HL-60/S4 treated with retinoic acid at 250 ng/mL for 4 days and 3 days (cell line): Measurements from ENCODE around the gene SLC66A1.
"Not testable (repeated sequence)": the region's sequence is repeated elsewhere in the genome, so short reads cannot be mapped to it uniquely, and the experiment has no call there.

Experiments used
- in situ Hi-C: fragments of 300-500 bp; cut with MboI; formaldehyde crosslinking; loops from 2 replicates; pipeline ENCODE4 v1.7.0; 2022; ENCODE audit warnings: low sequenced_read_pairs

SLC66A1 gene

DNA sequence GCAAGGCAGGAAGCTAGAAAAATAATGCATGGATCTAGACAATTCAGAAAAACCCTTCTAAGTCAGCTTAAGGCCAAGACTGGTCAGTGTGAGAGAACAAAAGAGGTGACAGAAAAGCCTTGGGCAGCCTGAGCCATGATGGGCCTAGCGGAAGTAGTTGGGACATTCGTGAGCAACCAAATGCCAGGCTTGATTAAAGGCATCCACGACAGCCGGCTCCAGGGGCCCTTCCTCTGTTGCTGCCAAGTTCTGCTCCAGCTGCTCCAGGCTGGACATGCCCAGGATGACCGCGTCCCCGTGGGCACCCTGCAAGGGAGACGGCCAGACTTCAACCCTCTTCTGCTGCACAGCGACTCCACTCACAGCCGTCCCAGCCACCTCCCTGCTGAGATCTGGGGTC lies 8.0 kb upstream of the SLC66A1 start:
- in situ Hi-C loops: not testable (repeated sequence)

DNA sequence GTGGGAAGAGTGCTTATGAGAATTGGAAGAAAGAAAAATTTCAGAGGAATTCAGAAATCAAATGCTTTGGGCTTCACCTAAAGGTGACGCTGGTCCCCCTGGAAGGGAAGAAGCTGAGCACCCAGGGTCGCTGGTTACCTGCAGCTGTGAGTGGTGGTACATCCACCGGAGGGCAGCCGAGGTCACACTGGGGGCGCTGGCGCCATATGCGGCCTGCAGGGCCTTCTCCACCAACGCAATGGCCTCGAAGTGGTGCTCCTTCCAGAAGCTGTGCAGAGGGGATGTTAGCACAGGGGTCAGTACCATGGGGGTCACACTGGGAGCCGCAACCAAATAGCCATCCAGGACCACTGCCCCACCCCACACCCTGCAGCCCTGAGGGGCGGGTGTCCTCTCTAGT lies 6.2 kb upstream of the SLC66A1 start:
- in situ Hi-C loops: no loop called here

DNA sequence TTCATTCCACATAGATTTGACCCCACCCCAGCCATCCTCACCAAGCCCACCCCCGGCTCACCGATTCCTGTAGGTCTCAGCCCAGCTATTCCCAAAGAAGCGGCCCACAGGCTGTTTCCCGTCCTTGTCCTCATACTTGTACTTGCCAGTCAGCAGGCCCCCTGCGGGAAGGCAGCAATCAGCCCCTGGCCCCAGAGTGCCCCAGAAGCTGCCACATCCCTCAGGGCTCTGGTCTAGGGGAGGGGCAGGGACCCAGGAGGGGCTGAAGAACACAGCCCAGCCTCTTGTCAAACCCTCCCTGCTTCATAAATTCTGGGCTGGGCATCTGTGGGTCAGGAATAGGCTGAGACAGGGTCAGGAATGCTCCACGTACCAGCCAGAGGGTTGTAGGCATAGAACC lies 5.2 kb upstream of the SLC66A1 start:
- in situ Hi-C loops: no loop called here

DNA sequence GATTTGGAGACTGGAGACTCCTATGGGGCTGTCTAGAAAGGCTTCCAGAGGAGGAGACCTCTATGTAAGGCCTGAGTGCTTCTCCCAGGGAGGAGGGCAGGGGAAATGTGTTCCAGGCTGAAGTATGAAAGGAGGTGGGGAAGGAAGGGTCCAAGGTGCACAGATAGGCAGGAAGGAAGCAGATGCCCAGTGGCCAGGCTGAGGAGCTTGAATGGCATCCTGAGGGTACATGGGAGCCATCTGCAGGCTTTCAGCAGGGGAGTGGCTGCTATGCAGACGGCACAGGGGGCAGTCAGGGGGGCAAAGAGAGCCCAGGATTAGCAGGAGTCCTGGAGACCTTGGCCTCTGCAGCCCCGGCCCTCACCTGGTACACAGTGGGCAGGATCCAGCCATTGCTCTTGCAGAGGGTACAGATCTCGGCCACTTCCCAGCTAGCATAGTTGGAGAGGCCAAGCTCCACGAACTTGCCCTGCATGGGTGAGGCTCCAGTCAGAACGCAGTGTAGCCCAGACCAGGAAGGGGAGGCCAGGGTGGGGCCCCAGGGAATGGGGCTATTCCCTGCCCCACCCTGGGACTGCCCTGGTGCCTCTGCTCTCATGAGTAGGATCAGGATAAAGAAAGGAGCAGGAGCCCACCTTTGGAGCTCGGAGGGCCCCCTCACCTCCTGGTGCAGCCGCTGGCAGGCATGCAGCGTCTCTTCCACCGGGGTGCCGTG lies 4.2 kb upstream of the SLC66A1 start:
- in situ Hi-C loops: no loop called here

DNA sequence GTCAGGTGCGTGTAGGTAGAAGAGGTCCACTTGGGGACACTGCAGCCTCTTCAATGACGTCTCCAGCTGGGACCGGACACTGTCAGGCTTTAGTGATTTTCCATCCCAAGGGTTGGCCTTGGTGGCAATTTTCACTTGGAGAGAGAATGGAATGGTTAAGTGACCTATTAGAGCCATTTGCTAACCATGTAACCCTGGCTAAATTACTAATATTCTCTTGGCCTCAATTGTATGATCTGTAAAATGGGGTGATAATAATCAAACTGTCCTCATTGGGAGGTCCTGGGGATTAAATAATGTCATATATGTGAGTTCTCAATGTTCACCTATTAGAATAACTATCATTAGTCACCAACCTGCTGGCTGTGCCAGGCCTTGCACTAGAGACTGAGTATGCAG lies 3.6 kb upstream of the SLC66A1 start:
- in situ Hi-C loops: no loop called here

DNA sequence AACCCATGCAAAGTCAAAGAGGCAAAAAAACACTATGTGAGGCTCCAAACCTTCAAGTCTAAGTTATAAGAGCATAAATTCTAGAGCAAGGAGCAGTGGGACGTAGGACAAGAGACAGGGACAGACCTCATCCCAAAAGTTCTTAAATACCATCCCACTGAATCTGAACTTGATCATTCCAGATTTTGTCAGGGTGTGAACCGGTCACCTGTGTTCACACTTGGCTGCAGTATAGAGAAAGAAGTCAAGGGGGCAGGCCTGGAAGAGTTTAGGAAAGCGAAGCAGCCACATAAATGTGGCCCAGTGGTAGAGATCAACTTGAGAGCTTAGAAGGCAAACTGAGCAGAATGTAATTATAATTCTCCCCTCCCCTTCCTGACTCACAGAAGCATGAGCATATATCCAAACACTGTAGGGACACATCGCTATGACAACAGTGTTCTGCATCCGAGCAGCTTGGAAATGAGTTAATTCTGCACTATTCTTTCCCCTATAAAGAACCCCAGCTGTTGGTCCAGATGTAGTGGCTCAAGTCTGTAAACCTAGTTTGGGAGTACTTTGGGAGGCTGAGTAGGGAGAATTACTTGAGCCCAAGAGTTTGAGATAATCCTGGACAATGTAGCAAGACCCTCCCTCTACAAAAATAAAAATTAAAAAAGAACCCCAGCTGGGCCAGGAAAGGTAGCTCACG lies 2.9 kb upstream of the SLC66A1 start:
- in situ Hi-C loops: no loop called here

DNA sequence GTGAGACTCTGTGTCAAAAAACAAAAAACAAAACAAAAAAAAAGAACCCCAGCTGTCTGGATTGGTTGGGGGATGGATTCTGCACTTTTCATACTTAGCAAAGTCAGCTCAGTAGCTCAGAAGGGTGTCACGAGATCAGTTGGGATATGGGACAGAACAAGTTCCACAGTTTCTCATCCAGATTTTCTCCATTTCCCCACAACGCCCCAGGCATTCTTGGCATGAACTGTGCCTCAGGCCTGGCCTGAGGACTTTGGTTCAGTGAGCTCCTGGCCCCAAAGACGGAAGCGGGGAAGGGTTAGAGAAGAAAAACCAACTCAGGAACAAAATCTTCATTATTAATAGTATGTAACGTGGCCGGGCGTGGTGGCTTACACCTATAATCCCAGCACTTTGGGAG lies 2.1 kb upstream of the SLC66A1 start:
- in situ Hi-C loops: no loop called here

DNA sequence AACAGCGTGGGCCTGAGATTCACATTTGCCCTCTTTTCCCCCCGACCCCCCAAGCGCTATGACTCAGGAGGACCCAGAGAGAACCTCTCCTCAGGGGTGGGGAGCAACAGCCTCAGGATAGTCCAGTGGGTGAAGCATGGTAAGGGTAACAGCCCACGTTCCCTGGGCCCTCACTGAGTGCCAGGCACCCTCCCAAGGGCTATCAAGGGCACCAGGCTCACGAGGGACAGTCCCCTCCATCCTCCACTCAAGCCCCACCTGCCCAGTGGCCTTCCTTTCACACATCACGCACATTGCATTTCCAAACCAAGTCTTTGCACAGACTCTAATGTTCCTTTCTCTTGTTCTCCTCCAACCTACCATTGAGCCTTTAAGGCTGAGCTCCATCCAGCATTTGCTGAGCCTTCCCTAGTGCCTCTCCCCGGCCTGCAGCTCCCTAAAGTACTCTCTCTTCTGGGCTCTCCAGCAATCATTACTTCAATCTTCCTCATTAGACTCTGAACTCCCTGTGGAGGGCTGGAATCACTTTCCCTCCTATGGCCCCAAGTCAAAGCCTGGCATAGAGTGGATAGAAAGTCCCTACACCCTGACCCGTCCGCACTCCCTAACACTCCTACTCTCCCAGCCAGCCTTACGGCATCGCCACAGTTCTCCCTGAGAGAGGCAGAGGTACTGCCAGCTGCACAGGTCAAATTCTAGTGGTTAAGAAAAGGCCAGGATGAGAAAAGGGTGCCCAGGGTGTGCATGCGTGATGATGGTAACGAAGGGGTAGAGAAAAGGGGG lies 1.2 kb upstream of the SLC66A1 start:
- in situ Hi-C loops: no loop called here

DNA sequence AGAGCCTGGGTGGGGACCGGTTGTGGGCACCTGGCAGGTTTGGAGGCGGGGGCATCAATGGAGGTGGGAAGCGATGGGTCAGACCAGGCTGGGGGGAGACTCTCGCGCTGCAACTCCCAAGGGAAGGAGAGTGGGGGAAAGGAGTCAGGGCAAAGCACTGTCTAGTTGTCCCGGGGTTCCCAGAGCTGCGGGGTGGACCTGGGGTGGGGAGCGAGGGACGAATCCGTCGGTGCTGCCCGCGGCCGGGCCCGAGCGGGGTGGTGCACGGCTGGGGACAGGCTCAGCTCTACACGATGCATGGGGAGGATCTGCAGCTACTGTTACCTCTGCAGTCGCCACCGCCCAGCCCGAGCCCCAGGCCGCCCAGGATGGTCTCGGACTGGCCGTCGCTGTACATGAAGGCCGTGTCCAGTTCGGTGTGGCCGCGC lies 609 bp upstream of the SLC66A1 start:
- in situ Hi-C loops: no loop called here

DNA sequence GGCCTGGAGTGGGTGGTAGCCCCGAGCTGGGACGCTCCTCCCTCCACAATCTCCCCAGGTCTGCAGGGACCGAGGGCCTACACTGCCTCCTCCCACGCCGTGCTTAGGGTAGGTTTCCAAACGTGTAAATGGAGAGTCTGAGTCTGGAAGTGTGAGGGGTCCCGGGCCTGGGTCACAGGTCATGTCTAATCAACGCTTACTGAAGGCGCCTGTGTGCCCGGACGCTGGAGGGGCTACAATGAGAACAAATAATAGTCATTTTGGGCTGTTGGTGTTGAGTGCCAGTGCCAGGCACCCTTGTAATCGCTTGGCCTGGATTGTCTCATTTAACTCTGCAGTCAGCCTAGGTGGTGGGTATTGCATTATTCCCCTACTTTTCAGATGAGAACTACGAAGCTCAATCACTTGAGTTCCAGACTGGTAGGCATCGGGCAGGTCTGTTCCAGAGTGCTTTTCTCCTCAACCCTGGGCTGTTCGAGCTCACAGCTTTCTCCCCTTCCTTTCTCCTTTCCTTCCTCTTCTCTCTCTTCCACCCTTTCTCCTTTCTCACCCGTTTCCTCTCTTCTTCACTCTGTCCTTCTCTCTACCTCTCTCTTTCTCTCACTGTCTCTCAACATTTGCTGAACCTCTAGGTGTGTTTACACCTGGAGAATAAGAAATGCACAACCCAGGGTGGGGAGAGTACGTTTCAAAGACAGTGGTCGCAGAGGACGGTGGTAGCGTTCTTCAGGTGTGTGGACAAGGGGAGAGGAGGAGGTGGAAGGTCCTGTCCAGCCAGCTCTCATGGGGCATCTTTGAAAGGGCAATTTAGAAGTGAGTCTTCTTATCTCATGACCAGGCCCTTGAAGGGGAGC lies 883 bp downstream of the SLC66A1 start:
- in situ Hi-C loops: no loop called here

DNA sequence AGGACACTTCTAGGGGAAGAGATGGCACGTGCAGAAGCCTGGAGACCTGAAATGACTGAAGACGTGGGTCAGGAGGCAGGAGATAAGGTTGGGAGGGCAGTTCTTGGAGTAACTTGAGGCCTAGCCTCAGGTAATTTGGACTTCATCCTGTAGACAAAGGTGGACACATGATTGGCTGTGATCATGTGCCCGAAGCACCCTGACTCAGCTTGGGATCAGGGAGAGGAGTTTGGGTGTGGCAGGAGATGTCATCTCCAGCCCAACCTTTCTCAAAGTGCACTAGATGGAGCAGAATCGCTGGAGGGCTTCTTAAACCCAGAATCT lies 1.5 kb downstream of the SLC66A1 start:
- in situ Hi-C loops: no loop called here

DNA sequence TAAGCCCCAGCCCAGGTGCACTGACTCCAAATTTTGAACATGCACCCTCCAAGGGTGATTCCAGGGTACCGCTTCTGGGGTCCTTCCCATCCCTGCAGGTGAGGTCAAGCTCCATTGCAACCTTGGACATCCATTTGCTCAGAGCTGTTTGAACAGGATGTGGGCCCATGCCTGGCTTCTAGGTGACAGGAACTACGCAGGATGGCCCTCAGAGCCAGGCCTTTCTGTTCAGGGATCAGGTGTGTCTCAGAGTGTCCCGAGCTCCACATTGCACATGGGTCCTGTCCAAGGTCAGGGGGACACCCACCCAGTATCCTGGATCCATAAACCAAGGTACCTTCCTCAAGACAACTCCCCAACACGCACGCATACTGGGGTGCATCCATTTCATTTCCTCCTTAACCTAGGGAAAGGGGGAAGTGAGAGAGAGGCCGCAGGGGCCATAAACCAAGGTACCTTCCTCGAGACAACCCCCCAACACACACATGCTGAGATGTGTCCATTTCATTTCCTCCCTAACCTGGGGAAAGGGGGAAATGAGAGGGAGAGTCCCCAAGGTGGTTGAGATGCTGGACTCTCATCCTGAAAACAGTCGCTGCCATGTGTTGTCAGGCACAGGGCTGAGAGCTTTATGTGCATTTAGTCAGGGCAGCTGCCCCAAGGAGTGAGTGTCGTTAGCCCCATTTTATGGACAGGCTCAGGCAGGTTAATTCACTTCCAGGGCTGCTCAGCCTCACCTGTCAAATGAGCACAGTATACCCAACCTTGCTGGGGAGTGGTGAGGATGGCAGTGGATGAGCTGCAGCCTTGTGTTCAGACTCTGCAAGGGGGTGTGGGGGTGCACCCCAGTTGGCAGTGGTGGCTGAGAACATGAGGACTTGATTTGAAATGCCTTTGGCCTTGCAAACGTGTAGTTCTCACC lies 2.1 kb downstream of the SLC66A1 start:
- in situ Hi-C loops: no loop called here

DNA sequence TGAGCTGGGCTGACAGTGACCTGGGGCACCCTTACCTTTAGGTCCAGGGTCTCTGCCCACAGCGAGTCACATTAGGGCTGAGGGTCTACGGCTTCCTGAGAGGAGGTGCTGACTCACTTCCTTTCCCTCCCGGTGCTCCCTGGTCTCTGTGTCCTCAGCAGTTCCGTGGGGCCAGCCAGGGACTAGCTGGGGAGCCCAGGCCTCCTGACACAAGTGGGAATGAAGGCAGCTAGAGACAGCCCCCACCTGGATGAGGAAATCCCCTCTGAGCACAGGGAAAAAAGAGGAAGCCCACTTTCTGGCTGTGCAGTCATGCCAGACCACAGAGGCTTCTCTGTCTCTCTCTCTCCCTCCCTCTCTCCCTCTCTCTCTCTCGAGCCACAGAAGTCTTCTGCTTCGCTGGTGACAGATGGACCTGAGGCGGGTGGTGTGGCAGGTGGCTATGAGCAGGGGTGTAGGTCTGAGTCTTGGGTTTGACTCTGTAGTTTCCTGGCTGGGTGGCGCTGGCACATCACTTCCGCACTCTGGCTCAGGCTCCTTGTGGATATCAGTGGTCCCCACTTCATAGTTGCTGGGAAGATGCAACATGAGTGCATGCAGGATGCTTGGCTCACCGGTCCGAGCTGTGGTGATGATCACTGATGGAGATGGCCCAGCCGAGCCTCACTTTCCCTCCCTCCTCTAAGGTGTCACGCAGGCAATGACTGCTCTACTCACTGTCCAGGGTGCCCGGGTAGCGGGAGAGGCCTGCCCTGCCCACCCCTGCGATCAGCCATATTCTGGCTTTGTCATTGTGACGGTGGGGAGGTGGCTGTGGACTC lies 3.5 kb downstream of the SLC66A1 start:
- in situ Hi-C loops: no loop called here

DNA sequence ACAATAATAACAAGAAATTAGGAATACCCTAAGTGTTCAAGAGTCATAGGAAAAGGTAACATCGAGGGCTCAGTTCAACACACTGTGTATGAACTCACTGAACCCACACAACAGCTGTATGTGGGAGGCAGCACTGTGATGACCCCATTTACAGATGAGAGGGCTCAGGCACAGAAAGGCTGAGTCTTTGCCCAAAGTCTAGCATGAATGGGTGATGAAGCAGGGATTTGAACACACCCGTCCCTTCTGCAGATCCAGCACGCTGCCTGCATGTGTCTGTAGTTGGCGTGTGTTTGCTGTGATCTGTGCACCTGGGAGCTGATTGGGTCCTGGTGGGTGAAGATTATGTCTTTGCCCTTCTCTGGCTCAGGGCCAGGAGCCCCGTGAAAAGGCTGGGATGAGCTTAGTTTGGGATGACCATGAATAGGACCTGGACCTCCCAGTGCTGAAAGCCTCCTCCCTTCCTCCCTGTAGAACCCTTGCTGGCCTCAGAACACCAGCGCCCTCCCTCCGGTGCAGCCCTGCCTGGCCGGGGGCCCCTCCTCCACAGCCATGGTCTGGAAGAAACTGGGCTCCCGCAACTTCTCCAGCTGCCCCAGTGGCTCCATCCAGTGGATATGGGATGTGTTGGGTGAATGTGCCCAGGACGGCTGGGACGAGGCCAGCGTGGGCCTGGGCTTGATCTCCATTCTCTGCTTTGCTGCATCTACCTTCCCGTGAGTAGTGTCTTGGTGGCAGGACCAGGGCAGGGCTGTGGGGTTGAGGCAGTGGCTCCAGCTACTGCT lies 5.2 kb downstream of the SLC66A1 start:
- in situ Hi-C loops: no loop called here

DNA sequence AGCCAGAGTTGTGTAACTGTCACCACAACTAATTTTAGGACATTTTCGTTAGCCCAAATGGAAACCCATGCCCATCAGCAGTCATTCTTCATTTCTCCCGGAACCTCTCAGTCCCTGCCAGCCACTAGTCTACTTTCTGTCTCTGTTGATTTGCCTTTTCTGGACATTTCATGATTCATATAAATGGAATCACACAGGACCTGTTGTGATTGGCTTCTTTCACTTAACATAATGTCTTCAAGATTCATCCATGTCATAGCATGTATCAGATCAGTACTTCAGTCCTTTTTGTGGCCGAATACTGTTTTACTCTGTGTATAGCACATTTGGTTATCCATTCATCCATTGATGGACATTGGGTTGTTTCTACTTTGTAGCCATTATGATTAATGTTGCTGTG lies 7.1 kb downstream of the SLC66A1 start:
- in situ Hi-C loops: no loop called here

DNA sequence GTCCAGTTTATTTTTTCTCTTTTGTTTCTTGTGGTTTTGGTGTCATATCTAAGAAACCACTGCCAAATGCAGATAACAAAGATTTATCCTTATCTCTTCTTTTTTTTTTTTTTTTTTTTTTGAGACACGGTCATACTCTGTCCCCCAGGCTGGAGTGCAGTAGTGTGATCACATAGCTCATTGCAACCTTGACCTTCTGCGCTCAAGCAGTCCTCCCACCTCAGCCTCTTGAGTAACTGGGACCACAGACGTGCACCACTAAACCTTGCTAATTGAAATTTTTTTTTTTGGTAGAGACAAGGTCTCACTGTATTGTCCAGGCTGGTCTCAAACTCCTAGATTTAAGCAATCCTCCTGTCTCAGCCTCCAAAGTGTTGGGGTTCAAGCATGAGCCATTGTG lies 8.9 kb downstream of the SLC66A1 start:
- in situ Hi-C loops: no loop called here

DNA sequence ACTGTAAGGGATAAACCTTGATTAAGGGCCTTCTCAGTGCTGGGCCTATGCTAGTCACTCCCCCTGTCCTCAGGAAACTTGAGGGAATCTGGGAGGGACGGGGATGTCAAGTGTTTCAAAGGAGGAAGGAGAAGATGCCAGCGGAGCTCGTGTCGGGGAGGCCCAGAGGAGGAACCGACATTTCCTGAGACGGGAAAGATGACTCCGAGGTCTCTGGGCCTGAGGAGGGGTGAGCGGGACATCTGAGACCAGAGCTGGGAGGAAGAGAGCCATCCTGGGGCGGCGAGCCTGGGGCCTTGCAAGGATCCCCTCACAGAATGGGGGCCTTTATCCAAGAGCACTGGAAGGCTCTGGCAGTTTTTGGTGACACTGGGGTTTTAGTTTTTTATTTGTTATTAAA lies 10.4 kb downstream of the SLC66A1 start:
- in situ Hi-C loops: no loop called here

DNA sequence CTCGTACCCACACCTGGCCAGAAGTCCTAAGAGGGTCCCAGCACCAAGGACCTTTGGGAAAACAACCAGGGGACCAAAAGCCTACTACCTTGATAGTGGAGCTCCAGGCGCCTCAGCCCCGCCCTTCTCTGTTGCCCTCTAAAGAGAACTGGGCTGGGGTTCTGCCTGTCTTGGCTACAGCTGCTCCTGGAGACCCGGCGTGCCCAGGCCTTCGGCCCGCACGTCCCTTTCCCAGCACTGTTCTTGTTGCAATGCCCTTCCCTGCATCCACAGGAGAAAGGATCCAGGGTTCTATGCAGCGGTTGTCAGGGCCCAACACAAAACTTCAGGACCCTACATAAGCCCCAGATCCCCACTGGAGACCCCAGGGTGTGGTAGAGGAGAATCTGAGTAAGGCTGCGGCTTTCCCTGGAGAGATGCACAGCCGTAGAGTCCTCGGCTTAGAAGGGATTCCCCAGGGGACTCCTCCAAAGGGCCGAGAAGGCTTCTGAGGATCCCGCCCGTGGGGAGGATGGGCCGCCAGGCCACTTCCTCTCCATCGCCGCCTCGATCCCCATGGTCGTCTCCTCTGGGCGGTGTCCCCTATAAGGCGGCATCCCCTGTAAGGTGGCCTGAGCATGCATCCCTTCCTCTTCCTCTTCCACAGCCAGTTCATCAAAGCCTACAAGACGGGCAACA lies 12.0 kb downstream of the SLC66A1 start:
- in situ Hi-C loops: no loop called here
